ENCODE results near the gene GEMIN4. TPM values are rescaled to one million over a fixed set of nuclear protein-coding genes. Genes with fewer than 3 reads are reported as not detected.
A peak's percentile ranks its signal among the peaks of the same experiment; 100 is the strongest.
"Not testable (repeated sequence)": the region's sequence is repeated elsewhere in the genome, so short reads cannot be mapped to it uniquely, and the experiment has no call there.

The GEMIN4 gene
- total RNA-seq, 1 donor from 2014 or later: 19.3 TPM

DNA sequence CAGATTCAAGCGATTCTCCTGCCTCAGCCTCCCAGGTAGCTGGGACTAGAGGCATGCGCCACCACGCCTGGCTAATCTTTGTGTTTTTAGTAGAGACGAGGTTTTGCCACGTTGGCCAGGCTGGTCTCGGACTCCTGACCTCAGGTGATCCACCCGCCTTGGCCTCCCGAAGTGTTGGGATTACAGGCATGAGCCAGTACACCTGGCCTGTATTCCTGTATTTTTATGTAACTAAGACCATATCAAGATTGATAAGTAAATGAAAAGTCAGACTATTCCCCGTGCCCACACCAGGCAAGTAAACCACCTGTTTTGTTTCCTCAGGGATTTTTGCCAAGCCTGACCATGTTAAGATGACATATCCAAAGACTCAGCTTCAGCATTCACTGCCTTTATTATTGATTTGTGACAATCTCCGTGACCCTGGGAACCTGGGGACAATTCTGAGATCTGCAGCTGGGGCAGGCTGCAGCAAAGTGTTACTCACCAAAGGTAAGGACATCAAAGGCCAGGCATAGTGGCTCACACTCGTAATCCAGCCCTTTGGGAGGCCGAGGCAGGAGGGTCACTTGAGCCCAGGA, 35.7 kb upstream of the GEMIN4 start:
- Mint-ChIP-seq H3K27me3 (ENCODE audit: unreplicated experiment) (no peaks in the 10 kb centered on the region), H3K36me3 (ENCODE audit: unreplicated experiment) (peaks cover 4% of the 10 kb centered on the region), H3K27ac (ENCODE audit: unreplicated experiment) (no peak overlapping the region), H3K4me1 (ENCODE audit: unreplicated experiment) (peaks cover 14% of the 10 kb centered on the region), H3K9me3 (ENCODE audit: unreplicated experiment) (no peaks in the 10 kb centered on the region), H3K4me3 (ENCODE audit: unreplicated experiment) (no peak overlapping the region)
- DNase-seq (ENCODE audit: extremely low spot score, unreplicated experiment): no peak
- TF ChIP-seq, protein P1, sequence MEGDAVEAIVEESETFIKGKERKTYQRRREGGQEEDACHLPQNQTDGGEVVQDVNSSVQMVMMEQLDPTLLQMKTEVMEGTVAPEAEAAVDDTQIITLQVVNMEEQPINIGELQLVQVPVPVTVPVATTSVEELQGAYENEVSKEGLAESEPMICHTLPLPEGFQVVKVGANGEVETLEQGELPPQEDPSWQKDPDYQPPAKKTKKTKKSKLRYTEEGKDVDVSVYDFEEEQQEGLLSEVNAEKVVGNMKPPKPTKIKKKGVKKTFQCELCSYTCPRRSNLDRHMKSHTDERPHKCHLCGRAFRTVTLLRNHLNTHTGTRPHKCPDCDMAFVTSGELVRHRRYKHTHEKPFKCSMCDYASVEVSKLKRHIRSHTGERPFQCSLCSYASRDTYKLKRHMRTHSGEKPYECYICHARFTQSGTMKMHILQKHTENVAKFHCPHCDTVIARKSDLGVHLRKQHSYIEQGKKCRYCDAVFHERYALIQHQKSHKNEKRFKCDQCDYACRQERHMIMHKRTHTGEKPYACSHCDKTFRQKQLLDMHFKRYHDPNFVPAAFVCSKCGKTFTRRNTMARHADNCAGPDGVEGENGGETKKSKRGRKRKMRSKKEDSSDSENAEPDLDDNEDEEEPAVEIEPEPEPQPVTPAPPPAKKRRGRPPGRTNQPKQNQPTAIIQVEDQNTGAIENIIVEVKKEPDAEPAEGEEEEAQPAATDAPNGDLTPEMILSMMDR (IDR thresholded peaks at IDR 0.05): no peak

DNA sequence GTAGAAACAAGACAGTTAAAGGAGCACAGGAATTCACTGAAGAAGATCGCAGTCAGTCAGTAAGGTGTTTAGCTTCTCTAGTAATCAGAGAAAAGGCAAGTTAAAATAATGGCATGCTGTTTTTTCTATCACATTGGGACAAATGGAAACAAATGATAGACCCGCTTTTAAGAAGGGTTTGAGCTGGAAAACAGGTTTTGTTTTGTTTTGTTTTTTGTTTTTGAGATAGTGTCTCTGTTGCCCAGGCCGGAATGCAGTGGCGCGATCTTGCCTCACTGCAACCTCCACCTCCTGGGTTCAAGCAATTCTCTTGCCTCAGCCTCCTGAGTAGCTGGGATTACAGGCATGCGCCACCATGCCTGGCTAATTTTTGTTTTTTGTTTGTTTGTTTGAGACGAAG, 33.8 kb upstream of the GEMIN4 start:
- H3K9me3 Mint-ChIP-seq (ENCODE audit: unreplicated experiment); H3K36me3 Mint-ChIP-seq (ENCODE audit: unreplicated experiment); DNase-seq (ENCODE audit: extremely low spot score, unreplicated experiment); H3K27me3 Mint-ChIP-seq (ENCODE audit: unreplicated experiment); H3K4me3 Mint-ChIP-seq (ENCODE audit: unreplicated experiment); H3K27ac Mint-ChIP-seq (ENCODE audit: unreplicated experiment): not testable (repeated sequence)
- H3K4me1 Mint-ChIP-seq (ENCODE audit: unreplicated experiment): peaks cover 24% of the 10 kb centered on the region

DNA sequence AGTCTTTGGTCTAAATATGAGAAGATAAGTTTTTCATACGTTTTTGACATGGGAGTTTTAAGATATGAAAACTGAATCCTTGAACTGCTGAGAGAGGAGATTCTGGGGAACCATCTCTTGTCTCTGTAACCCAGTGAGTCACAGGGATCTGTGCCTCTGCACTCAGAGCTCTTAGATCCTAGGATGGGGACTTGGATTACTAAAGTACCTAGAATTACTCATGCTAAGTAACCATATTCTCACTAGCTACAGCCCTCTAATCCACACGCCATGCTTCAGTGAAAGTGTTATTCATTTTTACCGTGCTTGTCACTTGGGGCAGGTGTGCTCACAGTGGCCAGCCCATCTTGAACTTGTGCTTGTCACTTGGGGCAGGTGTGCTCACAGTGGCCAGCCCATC, 32.1 kb upstream of the GEMIN4 start:
- no peaks in the 10 kb centered on the region for H3K27me3 Mint-ChIP-seq (ENCODE audit: unreplicated experiment)
- H3K9me3 Mint-ChIP-seq (ENCODE audit: unreplicated experiment): no peaks in the 10 kb centered on the region
- H3K4me3 Mint-ChIP-seq (ENCODE audit: unreplicated experiment): peak overlapping the region; percentile 95
- TF ChIP-seq, protein P1 (IDR thresholded peaks at IDR 0.05): no peak
- no peak for DNase-seq (ENCODE audit: extremely low spot score, unreplicated experiment)
- H3K4me1 Mint-ChIP-seq (ENCODE audit: unreplicated experiment): peaks cover 27% of the 10 kb centered on the region
- H3K27ac Mint-ChIP-seq (ENCODE audit: unreplicated experiment): no peak overlapping the region
- peaks cover 2% of the 10 kb centered on the region for H3K36me3 Mint-ChIP-seq (ENCODE audit: unreplicated experiment)

DNA sequence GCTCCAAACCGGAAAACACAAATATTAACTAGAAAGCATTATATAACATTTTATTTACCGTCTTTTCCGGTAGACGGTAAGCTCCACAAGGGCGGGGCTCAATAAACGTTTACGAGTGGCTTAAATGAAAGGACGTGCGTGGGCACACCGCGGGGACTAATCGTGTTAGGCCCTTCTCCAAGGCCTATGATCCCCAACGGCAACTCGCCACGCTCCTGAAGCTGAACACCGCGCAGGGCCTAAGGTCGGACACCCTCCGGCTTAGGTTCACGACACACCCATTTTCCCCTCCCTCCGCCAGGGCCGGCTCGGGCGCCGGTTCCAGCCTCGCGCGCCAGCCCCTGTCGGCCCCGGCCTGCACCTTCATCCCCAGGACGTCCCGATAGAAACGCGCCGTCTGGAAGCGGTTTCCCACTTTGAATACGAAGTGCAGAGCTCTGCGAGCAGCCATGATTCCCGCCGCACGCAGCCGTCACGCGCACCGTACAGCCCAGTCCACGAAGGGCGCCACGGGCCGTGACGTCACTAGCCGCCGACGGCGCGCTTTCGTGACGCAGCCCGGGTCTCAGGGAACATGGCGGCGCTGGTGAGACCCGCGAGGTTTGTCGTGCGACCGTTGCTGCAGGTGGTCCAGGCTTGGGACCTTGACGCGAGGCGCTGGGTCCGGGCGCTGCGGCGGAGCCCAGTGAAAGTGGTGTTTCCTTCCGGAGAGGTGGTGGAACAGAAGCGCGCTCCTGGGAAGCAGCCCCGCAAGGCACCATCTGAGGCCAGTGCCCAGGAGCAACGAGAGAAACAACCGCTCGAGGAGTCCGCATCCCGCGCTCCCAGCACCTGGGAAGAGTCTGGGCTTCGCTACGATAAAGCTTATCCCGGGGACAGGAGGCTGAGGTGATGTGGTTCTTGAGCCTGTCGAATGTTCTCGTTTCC, 30.0 kb upstream of the GEMIN4 start, which contains the start of the genes GLOD4 and MRM3:
TSS of gene GLOD4 (minus strand) at position 476 of the 927 bp plus-strand sequence. CDS start at position 451, 25 bp downstream.
TSS of gene MRM3 (plus strand) at position 549 of the 927 bp plus-strand sequence. CDS start at position 575, 26 bp downstream.
- Mint-ChIP-seq H3K4me3 (ENCODE audit: unreplicated experiment) (peak within 1 kb of the TSS; percentile 95), H3K27ac (ENCODE audit: unreplicated experiment) (peak within 1 kb of the TSS; percentile 92), H3K4me1 (ENCODE audit: unreplicated experiment) (peaks cover 27% of the 10 kb centered on the region), H3K36me3 (ENCODE audit: unreplicated experiment) (peaks cover 12% of the 10 kb centered on the region), H3K27me3 (ENCODE audit: unreplicated experiment) (no peaks in the 10 kb centered on the region), H3K9me3 (ENCODE audit: unreplicated experiment) (no peaks in the 10 kb centered on the region)
- TF ChIP-seq, protein P1 (IDR thresholded peaks at IDR 0.05): peak; percentile 22
- peak; percentile 98 for DNase-seq (ENCODE audit: extremely low spot score, unreplicated experiment)

DNA sequence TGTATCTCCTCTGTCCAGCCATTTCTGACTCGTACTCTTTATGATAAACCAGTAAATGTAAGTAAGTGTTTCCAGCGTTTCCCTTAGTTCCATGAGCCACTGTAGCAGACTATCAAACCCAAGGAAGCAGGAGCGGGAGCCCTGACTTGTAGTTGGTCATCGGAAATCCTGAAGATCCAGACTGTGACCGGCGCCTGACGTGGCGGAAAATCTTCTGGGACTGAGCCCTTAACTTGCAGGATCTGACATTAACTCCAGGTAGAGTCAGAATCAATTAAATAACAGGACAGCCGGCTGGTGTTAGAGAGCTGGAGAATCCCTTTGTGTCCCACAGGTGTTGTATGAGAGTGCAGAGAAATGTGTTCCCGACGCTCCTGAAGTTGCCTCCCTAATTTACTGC, 26.0 kb upstream of the GEMIN4 start:
- Mint-ChIP-seq H3K4me3 (ENCODE audit: unreplicated experiment) (no peak overlapping the region), H3K27me3 (ENCODE audit: unreplicated experiment) (no peaks in the 10 kb centered on the region), H3K4me1 (ENCODE audit: unreplicated experiment) (peaks cover 33% of the 10 kb centered on the region), H3K36me3 (ENCODE audit: unreplicated experiment) (peaks cover 30% of the 10 kb centered on the region), H3K9me3 (ENCODE audit: unreplicated experiment) (no peaks in the 10 kb centered on the region), H3K27ac (ENCODE audit: unreplicated experiment) (no peak overlapping the region)
- no peak for DNase-seq (ENCODE audit: extremely low spot score, unreplicated experiment)
- TF ChIP-seq, protein P1 (IDR thresholded peaks at IDR 0.05): no peak
